IPS-NIHi11 (cell line): ENCODE results near the gene MIDN.

Experiments
- DNase-seq: peaks from one replicate; pipeline ENCODE4 v3.0.0; 2012; ENCODE audit warnings: mixed read lengths, low spot score

MIDN gene

GRCh38 chr19:1233115-1233667, 15.2 kb upstream of the MIDN start:
- DNase-seq: no peak

- no peak for DNase-seq
Measured at GRCh38 chr19:1234051-1234954, 14.1 kb upstream of the MIDN start.

DNA sequence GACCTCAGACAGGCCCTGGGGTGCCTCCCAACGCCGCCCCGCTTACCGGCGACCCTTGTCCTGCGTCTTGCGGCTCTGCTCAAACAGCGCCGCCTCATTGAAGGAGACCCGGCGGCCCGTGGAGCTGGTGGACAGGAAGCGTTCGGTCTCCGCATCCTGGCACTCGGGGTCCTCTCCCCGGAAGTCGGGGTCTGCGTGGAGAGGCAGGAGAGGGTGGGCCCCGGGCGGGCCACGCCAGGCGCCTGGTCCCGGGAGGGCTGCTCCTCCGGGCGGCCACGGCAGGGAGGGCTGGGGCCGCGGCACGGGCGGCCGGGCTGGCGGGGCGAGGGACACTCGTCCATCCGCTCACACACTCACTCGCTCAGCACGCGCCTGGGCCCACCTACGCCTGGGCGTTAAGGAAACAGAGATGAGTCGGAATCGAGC, 13.4 kb upstream of the MIDN start:
- no peak for DNase-seq

GRCh38 chr19:1235625-1236538, 12.5 kb upstream of the MIDN start:
- no peak for DNase-seq

GRCh38 chr19:1236576-1236975, 11.8 kb upstream of the MIDN start:
- DNase-seq: no peak

DNA sequence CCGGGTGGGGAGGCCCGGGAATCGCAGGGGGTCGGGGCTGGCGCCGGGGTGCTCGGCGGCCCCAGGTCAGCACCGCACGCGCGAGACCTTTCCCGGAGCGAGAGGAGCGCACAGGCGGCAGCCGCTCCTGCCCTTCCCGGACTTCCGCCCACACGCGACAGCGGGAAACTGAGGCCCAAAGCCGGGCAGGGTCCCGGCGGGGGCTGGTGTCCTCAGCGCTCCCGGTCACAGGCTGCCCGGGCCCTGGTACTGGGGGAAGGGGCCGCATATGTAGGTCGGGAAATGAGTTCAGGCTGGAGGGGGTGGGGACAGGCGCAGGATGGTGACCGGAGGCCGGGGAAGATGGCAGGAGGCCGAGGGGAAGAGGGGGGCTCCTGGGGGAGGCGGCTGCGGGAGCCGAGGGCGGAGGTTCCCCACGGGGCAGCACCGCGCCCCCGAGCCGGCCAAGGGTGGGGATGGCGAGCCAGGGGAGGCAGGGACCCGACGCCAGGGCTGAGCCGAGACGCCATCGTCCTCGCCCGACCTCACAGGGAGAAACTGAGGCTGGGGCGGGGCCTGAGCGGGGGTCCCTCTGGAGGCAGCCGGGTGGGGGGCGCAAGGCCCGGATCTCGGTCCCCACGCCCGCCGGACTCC, 11.2 kb upstream of the MIDN start:
- no peak for DNase-seq

GRCh38 chr19:1237754-1238368, 10.5 kb upstream of the MIDN start, which contains the start of gene CBARP:
TSS of gene CBARP (minus strand) at chr19:1238005. CDS start at chr19:1236100, 1,905 bp downstream.
- peak; percentile 84 for DNase-seq

GRCh38 chr19:1238369-1239303, 9.7 kb upstream of the MIDN start:
- no peak for DNase-seq

DNA sequence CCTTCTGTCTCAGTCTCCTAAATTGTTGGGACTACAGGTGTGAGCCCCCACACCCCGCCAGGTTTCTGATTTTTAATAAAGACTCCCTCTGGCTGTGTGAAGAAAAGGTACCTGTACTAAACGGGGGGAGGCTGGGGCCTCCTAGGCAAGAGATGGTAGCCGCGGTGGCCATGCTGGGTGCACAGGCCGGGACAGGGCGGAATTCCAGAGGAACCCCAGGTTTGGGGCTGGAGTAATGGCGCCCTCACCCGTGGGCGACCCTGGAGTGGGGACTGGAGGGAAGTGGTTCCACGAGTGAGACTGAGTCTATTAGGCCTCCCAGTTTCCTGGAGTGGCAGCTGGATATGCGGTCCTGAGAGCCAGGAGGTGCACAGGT, 9.0 kb upstream of the MIDN start:
- no peak for DNase-seq

DNA sequence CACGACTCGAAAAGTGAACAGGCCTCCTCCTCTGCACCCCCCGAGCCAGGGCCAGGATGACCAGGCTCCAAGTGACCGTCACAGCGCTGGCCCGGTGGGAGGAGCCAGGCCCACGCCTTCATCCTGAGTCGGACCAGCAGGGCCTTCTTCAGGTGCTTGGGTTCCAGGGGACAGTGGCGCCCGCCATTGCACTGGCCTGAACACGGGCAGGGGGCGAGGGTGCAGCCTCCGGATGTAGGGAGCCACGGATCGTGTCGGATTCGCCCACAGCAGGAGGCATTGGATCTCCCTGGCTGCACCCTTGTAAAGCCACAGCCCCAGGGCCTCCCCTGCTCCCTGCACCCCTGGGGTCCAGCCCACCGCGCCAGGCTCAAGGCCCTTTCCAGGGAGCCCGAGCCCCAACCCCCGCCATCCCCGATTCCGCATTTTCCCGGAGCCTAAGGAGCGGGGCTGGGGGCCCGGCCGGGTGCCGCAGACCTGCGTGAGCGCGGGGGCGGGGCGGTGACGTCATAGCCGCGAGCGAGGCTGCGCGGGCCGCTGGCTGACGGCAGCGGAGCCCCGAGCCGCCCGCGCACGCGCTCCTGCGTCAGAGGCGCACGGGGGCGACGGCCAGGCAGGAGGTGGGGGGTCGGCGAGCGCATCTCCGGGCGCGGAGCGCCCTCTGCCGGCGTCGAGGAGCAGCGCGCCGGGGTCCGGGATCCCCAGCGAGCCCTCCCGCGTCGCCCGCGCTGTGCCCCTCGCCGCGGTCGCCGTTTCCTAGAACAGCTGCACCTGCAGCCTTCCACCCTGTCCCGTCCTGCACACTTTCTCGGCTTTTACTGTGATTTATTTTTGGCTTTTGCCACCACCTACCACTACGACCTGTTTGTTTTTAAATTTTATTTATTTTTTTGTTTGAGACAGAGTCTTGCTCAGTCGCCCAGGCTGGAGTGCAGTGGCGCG, 8.3 kb upstream of the MIDN start:
- peak; percentile 98 for DNase-seq

DNA sequence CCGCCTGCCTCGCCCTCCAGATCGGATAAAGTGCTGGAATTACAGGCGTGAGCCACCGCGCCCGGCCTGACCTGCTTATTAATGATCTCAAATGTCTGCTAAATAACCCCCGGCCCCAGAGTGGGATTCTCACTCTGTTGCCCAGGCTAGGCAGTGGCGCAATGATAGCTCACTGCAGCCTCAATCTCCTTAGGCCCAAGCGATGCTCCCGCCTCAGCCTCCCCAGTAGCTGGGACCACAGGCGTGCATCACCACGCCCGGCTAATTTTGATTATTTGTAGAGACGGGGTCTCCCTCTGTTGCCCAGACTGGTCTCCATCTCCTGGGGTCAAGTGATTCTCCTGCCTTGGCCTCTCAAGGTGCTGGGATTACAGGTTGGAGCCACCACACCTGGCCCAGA, 7.5 kb upstream of the MIDN start:
- no peak for DNase-seq

DNA sequence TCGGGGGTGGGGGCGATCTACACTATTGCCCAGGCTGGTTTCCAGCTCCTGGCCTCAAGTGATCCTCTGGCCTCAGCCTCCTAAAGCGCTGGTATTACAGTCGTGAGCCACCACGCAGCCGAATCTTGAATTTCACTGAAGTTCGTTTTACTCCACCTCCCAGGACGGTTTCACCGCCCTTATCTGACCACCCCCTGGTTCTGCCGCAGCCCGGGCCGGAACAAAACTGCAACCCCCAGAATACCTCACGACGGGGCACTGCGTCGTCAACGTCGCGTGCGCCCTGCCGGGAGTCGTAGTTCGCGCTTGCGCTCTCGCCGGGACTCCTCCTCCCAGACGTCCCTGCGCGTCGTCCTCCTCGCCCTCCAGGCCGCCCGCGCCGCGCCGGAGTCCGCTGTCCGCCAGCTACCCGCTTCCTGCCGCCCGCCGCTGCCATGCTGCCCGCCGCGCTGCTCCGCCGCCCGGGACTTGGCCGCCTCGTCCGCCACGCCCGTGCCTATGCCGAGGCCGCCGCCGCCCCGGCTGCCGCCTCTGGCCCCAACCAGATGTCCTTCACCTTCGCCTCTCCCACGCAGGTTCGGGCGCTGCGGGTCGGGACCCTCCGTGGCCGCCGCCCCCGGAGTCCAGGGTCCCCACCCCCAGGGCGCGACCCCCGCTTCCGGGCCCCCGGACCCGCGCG, 6.8 kb upstream of the MIDN start, which contains the start of gene ATP5F1D:
Gene ATP5F1D (plus strand): TSS at position 335 of the 679 bp plus-strand sequence. CDS start 100 bp downstream, at position 435.
- peak; percentile 87 for DNase-seq

DNA sequence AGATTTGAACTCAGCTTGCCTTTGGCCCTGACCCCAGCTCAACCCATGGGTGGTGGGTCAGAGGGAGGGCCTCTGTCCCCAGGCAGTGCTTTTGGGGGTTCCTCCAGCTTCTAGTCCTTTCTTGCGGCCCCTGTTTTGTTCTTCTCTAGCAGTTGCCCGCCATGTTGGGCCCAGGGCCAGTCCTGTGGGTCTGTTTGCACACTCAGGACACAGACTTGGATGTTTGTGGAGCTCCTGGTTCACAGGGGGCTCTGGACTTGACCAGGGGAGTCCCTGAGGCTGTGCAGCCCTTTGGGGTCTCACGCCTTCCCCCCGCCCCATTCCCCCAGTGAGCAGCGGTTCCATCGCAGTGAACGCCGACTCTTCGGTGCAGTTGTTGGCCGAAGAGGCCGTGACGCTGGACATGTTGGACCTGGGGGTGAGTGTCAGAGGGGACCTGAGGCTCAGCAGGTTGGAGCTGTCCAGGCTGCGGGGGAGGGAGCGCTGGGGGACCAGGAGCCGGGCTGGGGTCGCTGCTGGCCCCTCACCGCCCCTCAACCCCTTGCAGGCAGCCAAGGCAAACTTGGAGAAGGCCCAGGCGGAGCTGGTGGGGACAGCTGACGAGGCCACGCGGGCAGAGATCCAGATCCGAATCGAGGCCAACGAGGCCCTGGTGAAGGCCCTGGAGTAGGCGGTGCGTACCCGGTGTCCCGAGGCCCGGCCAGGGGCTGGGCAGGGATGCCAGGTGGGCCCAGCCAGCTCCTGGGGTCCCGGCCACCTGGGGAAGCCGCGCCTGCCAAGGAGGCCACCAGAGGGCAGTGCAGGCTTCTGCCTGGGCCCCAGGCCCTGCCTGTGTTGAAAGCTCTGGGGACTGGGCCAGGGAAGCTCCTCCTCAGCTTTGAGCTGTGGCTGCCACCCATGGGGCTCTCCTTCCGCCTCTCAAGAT, 4.4 kb upstream of the MIDN start:
- no peak for DNase-seq

- DNase-seq: no peak
Measured at GRCh38 chr19:1244693-1245451, 3.5 kb upstream of the MIDN start.

DNA sequence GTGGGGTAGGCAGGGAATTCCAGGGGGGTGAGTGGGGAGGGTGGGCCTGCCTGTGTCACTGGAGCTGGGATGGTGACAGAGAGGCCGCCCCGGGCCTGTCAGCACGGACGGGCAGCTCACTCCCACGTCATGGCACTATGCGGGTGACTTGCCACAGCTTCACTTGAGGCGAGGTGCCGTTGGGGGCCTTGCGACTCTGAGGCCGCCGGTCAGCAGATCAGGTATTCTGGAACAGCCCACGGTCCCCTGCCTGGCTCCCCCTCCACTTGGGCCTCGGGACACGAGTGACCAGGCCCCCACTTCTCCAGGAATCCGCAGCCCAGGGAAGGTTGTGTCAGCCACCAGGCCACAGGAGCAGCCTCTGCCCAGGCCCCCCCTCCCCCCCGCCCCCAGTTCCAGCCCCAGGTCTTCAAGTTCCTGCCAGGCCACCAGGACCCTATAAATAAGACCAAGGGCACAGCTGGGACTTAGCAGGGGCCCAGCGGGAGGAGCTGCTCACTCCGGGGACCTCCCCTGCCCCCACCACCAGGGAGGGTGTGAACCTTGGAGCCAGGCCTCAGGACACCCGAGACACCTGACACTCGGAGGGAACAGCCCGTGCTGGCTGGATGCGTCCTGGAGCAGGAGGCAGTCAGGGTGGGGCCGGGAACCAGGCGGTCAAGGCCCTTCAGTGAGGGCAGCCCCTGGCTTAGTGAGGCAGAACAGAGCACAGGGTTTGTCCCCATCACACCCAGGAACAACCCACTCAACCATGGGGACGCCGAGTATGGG, 2.7 kb upstream of the MIDN start:
- no peak for DNase-seq
